AG09309 (cell line): ENCODE results near the gene SULT1C3.

Experiments used
- DNase-seq: peaks from one replicate; pipeline ENCODE4 v3.0.0-alpha.2; 2010; ENCODE audit warnings: low read depth
- H3K4me3 ChIP-seq: 2 replicates; pipeline ENCODE4 v1.5.1; 2011; ENCODE audit warnings: mild to moderate bottlenecking, low read depth, low read length, moderate library complexity; ENCODE audit not compliant: control insufficient read depth
- CTCF ChIP-seq: IDR thresholded peaks from 2 replicates; pipeline ENCODE4 v1.5.1; 2011; ENCODE audit warnings: mild to moderate bottlenecking, low read depth, low read length, inconsistent platforms; ENCODE audit not compliant: insufficient read depth, control insufficient read depth; ENCODE audit errors: missing control alignments

The SULT1C3 gene

GRCh38 chr2:108223573-108223972 is 16.2 kb upstream of the SULT1C3 start:
- no peak for TF ChIP-seq CTCF
- no peak for DNase-seq
- no peak overlapping the region for H3K4me3 ChIP-seq

- no peak for DNase-seq
- TF ChIP-seq CTCF, result no peak
- H3K4me3 ChIP-seq, result no peak overlapping the region
These were observed 15.7 kb upstream of the SULT1C3 start for GRCh38 chr2:108224022-108224421.

- DNase-seq, result no peak
- no peak overlapping the region for H3K4me3 ChIP-seq
- no peak for TF ChIP-seq CTCF
These were observed 13.2 kb upstream of the SULT1C3 start for GRCh38 chr2:108226564-108226963.

- DNase-seq, result no peak
- no peak for TF ChIP-seq CTCF
- no peak overlapping the region for H3K4me3 ChIP-seq
These were observed 11.8 kb upstream of the SULT1C3 start for GRCh38 chr2:108228006-108228405.

GRCh38 chr2:108228537-108228936 is 11.2 kb upstream of the SULT1C3 start:
- TF ChIP-seq CTCF, result no peak
- H3K4me3 ChIP-seq, result no peak overlapping the region
- no peak for DNase-seq

- DNase-seq, result no peak
- TF ChIP-seq CTCF, result no peak
- no peak overlapping the region for H3K4me3 ChIP-seq
These were observed 9.9 kb upstream of the SULT1C3 start for GRCh38 chr2:108229875-108230274.

- TF ChIP-seq CTCF, result no peak
- no peak for DNase-seq
- H3K4me3 ChIP-seq, result no peak overlapping the region
These were observed 4.2 kb upstream of the SULT1C3 start for GRCh38 chr2:108235577-108235976.
